ENCODE measurements around the gene CDK18.
A peak's percentile ranks its signal among the peaks of the same experiment; 100 is the strongest.

CDK18 gene

DNA sequence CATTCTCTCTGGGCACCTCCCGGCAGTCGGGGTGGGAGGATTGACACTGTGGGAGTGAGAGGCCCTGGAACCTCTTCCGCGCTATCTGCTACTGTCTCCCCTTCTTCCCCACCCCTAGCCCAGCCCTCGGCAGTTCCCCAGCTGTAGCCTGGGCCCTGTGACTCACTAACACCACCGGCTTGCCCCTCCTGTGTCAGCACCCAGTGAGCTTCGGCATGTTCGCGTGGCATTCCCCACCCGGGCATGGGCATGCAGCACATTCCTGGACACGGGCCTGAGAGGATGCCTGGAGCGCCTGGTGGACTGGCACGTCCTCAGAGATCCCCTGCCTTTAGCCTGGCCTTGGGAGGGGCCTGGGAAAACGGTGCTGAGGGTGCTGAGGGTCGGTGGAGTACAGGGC is 1.3 kb downstream of the CDK18 start:
- ATAC-seq: no peak

DNA sequence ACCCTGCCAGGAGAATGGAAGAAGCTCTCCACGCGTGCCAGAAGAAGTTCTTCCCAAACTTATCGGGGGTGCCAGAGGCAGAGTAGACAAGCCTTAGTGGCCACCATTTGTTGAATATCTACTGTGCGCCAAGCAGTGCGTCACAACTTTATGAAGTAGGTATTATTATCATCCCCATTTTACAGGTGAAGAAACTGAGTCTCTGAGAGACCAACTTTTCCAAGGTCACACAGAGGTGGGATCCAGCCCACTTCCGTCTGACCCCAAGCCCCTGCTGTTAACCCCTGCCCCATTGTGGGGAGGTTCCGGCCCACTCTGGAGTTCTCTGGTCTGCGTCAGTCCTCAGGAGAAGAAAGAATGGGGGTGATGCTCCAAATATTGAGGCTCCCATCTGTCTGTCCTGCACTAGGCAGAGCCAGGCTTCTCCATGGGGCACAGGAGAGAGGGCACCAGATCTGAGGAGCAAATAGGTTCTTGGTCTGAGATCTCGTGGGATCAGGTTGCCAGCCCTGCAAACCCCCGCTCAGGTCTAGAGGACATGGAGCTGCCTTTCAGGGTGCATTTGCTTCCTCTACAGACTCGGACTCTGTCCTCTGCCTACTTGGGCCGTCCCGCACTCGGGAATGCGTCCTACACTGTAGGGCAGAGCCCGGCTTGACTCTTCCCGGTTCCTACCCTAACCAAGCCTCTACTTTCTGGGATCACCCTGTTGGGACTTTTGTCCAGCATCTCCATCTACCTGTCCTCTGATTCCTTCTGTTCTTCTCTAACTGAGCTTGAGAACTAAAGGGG is 2.1 kb downstream of the CDK18 start:
- ATAC-seq: no peak

DNA sequence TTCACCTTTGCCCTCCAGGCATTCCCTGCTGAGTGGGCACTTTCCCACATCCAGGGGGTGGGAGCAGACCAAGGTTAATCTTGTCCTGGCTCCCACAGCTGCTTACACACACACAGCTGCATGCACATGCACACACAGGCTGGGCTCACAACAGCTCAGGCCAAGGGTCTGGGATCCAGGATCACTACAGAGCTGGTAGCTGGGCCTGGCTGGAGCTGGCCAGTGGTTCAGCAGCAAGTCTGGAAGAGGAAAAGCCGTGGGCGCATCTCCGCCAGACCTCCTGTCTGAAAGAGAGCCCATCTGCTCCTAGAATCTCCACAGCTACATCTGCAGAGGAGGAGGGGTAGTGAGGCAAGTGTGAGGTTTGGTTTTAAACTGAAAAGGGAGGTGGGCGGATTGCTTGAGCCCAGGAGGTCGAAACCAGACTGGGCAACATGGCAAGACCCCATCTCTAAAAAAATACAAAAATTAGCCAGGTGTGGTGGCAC is 3.8 kb downstream of the CDK18 start:
- no peak for ATAC-seq

DNA sequence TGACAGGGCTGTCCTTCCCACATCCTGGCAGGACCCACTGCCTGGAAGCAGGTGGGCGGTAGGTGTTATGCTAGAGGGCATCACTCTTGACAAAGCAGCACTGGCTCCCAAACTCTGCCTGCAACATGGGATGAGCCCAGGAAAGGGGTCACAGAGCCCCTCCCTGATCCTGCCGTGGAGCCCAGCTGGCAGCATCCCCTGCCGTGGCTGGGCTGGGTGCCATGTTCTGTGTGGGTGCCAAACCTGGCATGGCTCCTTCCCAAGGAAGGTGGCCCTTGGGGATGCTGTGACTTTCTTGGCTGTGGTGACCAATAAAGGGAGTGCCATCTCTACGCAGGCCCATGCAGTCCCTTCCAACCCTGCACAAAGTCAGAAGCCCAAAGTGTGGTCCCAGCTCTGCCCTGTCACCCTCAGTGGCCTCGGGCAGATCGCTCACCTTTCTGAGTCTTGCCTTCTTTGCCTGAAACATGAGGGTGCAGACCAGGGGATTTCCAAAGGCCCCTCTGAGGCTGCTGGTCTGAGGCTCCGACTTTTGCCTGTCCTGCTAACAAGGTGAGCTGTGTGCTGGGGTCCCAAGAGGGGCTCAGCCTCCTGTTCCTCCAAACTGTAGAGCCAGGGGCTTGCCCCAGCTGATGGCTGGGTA is 6.0 kb downstream of the CDK18 start:
- no peak for ATAC-seq

DNA sequence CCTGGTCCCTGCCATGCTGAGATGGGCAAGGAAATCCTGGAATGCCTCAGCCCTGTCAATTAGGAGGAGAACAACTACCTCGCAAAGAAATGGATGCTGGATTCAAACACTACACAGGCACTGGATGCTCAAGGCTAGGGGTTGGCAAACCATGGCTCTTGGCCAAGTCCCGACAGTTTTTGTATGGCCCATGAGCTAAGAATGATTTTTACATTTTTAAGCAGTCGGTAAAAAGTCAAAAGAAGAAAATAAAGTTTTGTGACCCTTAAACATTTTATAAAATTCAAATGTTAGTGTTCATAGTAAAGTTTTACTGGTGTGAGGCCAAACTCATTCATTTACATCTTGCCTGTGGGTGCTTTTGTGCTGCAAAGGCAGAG is 6.5 kb downstream of the CDK18 start:
- no peak for ATAC-seq

DNA sequence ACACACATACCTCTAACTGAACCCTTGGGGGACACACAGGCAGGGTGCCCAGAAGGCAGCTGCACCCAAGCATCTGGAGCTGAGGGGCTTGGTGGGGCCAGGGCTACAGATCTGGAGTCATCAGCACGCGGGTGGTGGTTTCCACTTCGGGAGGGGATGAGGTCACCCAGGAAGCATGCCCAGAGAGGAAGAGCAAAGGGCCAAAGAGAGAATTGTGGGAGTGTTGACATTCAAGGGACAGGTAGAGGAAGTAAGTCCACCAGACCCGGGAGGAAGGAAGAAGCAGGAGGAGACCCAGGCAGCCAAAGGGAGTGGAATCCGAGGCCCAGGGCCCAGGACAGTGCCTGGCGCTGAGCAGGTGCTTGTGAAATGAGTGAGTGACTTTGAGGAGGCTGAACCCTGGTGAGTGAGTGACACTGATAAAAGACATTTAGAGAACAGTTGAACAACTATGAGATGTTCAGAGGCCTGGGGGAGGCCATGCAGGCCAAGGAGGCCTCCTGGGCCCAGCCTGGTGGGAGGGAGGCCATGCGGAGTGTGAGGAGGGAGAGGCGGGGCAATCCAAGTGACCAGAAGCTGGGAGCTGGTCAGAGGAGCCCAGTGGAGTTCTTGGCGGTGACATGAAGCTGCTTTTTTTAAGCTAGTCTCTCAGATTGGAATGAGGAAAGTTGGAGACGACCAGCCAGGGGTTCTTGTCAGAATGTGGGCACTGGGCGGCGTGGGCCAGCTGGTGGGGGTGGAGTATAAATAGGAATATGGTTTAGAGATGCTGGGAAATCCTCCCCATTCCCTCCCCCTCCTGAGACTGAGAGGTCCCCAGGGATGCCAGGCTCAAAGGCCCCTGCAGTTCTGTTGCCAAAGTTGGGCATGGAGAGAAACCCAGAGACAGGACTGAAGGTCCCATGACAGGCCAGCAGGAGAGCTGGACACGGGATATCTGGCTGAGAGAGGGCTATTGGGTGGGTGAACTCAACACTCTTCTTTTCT is 7.9 kb downstream of the CDK18 start:
- no peak for ATAC-seq

DNA sequence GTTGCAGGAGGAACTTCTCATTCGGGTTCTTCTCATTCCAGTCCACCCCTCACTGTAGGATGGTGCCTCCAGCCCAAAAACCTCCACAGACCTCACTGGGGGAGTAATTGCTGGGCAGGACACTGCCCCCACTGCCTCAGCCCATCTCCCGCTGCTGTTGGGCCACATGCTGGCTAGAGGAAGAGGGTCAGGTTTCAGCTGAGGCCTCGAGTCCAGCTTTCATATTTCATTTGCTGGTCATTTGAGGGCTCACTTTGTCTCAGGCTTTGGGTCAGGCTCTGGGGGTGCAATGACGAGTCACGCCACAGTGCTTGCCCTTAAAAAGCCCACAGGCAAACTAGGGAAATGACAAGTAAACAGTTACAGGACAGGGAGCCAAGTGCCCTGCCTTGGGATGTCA is 9.3 kb downstream of the CDK18 start:
- no peak for ATAC-seq

DNA sequence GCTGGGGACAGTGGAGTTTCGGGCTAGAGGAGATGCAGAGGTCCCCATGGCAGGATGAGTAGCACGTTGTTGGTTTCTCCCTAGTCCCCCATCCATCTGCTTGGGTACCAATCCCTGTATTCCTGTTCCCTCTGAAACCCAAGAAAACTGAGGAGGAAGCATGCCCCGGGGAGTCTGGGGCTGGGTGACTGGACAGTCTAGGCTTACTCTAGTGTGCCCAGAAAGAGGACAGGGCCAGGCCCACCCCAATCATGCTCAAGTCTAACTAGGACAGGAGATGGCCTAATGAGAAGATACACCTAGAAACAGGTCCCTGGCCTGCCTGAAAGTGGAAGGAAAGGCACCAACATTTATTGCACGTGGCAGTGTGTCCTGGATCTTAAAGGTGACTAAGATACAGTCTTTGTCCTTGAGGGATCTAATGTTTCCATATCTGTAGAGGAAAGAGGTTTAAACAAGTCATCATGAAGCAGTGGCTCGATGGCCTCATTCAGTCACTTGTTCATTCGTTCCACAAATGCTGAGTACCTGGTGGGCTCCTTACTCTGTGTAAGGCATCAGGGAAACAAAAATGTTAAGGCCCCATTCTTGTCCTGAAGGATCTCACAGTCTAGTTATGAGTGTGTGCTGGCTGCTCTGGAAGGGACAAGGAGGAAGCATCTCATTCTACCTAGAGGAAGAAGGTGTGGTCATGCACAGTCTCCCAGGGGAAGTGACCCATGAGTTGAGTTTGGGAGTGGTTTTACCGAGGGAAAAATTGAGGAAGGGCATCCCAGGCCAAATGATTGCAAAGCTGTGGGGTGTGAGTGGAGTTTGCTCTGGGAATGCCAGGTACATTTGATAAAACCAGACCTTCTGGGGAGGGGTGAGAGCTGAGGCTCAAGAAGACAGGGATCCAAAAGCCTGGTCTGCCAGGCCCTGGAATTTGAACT is 10.0 kb downstream of the CDK18 start:
- ATAC-seq: no peak

DNA sequence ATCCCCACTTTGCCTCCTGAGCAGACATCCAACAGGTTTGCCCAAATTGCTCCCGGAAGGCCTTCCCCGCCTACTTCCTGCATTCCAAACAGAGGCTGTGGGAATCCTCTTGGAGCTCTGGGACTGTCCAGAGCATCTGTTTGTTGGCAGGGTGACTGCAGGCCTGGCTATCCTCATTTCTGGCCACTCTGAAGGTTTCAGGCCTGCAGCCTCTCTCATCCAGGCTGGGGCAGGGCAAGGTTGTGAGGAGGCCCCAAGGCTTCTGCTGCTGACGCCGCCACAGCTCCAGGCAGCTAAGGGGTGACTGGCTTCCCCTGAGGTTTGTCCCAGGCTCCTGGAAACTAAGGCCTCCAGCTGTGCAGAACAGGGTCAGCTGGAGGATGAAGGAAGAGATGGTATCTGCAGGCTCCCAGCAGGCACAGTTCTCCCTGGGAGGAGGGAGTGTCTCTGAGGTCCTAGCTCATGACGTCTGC is 11.3 kb downstream of the CDK18 start:
- ATAC-seq: no peak

DNA sequence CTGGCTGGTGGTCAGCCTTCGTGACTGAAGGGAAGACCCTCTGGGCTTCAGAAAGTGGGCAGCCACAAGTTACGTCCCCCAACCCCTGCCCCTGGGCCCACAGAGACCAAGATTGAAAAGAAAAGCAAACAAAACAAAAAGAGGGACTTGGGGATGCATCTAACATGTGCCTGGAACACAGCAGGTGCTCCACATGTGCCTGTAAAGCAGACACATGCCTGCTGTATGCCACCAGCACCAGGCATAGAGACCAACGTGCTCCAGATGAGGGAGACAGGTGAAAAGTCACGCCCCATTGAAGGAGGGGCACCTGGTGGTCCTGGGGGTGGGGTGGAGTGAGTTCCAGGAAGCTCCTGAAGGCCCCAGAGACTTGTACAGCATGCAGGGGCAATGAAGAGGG is 11.9 kb downstream of the CDK18 start:
- ATAC-seq: no peak

DNA sequence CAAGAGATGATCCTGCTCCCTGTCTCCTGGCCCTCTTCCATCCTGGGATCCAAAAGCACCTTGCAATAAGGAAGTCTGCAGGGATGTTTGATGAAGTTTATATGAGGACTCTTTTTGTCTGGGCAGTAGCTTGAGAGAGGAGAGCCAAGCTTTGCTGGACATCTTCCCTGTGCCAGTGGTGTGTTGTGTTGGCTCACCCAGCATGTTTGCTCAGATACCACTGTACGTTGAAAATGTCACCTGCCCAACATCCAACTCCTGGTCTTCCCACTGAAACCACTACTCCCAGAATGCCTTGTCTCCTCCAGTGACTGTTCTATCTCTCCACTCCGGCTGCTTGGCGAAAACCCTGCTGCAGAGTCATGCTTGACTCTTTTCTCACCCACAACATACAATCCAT is 12.8 kb downstream of the CDK18 start:
- ATAC-seq: no peak

DNA sequence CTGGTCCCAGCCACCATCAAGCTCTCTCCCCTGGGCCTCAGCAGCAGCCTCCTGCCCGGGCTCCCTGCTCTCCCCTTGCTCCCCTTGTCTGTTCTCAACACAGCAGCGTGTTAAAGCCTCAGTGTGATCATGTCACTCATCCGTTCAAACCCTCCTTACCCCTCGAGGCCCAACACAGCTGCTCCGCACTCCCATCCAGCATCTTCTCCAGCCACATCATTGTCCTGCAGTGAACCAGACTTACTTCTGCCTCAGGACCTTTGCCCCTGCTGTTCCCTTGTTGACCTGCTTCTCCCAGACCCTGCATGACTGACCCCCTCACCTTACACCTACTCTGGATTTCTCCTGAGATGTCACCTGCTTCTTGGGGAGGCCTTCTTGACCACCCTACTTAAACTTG is 13.3 kb downstream of the CDK18 start:
- ATAC-seq: no peak

DNA sequence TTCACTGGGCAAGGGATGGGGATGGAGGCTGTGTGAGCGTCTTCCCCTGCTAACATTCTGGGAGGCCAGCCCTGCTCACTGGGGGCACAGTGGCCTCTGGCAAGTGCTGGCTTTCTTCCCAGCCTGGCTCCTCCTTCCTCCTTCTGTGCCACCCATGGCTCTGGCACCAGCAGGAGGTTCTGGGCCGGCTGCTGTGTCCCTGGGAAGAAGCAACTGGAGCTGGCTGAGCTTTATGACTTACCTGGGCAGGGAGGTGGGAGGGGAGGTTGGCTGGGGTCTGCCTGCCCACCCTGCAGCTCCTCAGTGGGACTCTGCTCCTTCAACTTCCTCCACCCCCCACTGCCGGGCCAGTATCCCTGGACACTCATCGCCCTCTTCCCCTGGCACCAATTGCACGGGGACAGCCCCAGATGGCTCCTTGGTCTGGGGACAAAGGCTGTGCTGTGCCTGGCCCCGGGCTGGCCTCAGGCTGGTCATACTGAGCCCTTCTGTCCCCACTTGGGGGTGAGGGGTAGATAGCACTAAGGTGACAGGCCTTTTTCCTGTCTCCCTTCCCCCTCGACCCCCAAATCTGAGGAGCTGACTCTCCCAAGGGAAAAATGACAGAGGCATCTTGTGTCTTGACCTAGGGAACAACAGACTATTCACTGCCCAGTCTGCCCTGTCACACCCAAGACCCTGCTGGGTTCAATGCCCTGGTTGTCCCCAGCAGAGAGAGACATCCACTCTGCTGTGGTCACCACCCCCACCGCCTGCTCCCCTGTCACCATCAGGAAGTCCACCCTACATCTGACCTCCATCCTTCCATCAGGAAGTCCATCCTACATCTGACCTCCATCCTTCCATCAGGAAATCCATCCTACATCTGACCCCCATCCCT is 14.4 kb downstream of the CDK18 start:
- no peak for ATAC-seq

DNA sequence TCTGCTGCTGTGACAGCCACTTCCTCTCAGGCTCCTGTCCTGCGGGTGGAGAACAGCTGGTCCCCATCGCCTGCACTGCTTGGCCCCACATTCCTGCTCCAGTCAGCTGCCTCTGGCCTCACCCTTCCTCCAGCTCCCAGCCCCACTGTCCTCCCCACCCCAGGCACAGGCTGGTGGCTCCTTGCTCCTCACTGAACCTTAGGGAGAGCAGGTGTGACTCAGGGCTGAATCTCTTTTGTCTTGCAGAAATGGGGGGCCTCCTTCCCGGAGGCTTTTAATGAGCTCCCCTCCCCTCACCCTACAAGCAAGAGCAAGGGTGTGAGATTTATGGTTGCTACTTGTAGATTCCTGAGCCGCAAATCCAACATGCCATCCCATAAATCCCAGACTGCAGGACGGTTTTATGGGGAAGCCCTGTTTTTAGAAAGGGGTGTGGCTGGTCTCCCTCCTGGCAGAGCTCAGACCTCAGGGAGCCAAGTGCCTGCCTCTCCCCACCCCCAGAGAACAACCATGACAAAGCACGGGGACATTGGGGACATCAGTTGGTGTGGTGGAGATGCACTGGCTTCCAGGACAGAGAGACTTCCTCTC is 15.2 kb downstream of the CDK18 start:
- no peak for ATAC-seq

DNA sequence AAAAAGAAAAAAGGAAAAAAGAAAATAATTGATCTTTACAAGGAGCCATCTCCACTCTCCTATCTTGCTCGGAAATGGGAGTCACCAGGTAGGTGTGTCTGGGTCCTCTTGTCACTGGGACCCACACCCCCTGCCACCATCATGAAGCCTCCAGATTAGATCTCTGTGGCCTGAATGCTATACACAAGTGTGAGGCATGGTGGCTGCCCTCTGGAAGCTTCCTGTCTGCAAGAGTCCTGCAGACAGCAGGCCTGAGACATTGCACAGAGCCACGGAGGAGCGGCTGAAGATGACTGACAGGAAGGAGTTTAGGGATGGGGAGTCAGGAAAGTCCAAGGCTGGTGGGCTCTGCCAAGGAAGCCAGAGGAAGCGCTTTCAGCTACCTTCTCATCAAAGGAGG is 16.2 kb downstream of the CDK18 start:
- no peak for ATAC-seq

DNA sequence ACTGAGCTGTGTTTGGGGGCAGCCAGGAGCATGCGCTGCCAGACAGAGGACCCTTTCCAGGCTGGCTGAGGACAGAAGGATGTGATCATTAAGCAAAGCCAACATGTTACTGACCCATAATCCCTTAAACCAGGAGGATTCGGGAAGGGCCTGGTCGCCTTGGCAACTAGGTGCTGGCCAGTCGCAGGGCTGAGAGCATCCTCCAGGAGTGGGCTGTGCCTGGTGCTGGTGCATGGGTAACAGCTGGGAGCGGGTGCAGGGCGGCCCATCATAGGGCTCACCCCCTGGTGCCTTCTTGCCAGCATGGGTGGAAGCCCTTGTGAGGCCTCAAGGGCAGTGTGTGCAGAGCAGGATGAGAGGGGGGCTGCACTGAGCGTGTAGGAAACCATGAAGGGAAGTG is 17.2 kb downstream of the CDK18 start:
- no peak for ATAC-seq

DNA sequence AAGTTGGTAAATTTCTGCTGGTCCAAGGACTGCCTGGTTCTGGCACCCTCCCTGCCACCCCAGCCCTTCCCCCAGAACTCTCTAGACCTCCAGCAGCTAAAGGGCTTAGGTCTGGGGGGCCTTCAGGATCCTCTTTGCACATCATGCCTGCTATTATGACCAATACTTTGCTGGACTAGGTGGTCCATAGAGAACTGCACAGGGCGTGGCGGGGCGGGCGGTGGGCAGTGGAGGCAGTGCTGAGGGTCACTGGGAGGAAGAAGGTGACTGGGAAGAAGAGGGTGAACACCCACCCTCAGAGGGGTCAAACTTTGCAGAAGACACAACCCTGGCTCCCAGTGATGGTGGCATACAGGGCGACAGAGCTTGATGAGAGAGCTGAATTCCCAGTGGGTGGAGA is 18.2 kb downstream of the CDK18 start:
- no peak for ATAC-seq

DNA sequence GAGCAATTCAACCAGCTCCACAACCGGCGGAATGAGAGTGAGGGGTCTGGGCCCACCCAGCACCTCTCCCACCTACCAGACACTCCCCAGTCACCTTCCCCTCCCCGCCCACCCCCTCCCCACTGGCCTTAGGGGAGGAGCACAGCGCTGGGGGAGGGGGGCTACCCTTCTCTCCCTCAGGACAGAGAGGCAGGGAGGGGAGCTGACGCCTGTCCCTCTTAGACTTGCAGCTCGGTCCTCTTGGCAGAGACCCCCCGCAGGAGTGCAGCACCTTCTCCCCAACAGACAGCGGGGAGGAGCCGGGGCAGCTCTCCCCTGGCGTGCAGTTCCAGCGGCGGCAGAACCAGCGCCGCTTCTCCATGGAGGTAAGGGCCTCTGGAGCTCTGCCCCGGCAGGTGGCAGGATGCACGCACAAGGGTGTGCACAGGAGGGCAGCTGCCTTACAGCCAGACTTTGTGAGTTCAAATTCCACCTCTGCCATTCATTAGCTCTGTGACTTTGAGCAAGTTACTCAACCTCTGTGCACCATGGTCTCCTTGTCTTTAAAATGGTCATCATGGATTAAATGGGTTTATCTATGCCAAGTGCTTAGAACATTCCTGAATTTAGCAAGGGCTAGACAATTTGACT is 18.9 kb downstream of the CDK18 start:
- ATAC-seq: no peak

DNA sequence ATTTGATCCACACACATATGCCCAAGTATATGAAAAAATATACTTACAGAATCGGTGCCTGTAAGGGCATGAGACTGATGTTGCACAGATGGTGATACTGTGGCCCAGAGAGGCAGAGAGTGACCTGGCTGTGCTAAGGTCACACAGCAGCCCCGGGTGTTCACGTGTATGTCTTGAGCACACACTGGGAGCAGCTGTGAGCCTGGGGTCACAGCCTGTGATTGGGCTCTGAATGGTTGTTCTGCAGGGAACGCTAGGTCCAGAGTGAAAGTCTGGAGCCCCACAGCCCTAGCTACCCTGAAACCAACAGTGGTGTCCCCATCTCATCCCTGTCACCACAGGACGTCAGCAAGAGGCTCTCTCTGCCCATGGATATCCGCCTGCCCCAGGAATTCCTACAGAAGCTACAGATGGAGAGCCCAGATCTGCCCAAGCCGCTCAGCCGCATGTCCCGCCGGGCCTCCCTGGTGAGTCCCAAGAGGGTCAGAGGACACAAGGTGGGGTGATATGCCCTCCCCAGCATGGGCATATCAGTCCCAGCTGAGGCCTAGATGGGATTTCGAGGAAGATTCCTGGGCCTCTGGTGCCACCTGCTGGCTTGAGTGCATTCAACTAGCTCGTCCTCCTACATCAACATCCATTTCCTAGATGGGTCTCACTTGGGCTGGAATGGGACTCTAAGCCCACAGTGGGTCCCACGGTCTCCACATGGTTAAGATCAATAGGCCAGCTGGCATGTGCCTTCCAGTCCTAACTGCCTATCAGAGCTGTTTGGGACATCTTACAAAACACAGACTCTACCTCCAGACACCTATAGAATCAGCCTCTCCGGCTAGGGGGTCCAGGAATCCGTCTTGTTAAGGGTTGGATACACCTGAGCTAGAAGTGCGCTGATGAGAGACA is 19.7 kb downstream of the CDK18 start:
- peak in 1 of 2 donors; percentile 52 for ATAC-seq
